ENCODE measurements around the gene PIN1. TPM values are rescaled to one million over a fixed set of nuclear protein-coding genes. Genes with fewer than 3 reads are reported as not detected.

The PIN1 gene
- total RNA-seq, 1 donor from 2014 or later: 57.0 TPM

- H3K27ac ChIP-seq: peak overlapping the region; percentile 15
Measured at GRCh38 chr19:9796113-9796773, 38.9 kb upstream of the PIN1 start.

GRCh38 chr19:9797871-9798270 lies 37.2 kb upstream of the PIN1 start:
- no peaks in the 10 kb centered on the region for H3K27me3 ChIP-seq (ENCODE audit: low read depth)
- no peak overlapping the region for H3K27ac ChIP-seq
- intact Hi-C loops (cut with DNase I): loop anchor here (10.0 kb wide), 1 partner anchor 173 kb away; the partner anchor contains the start of gene ZNF561
- no peak for DNase-seq
- TF ChIP-seq CTCF (IDR thresholded peaks at IDR 0.05): no peak
- H3K4me3 ChIP-seq: no peak overlapping the region
- H3K4me1 ChIP-seq: no peaks in the 10 kb centered on the region
- no peak for ATAC-seq
- H3K36me3 ChIP-seq: no peaks in the 10 kb centered on the region
- H3K9me3 ChIP-seq: no peaks in the 10 kb centered on the region

More at GRCh38 chr19:9796113-9796773, 38.9 kb upstream of the PIN1 start:
- Histone ChIP-seq H3K36me3 (no peaks in the 10 kb centered on the region), H3K4me3 (no peak overlapping the region), H3K27me3 (ENCODE audit: low read depth) (no peaks in the 10 kb centered on the region), H3K4me1 (no peaks in the 10 kb centered on the region), H3K9me3 (no peaks in the 10 kb centered on the region)
- ATAC-seq (peak; percentile 28 to 46), DNase-seq (peak; percentile 81)
- TF ChIP-seq CTCF (IDR thresholded peaks at IDR 0.05): peak; percentile 81
- intact Hi-C loops (cut with DNase I): loop anchor here (10.0 kb wide), 1 partner anchor 171 kb away; the partner anchor contains the start of gene ZNF561

- Histone ChIP-seq H3K4me1 (no peaks in the 10 kb centered on the region), H3K36me3 (no peaks in the 10 kb centered on the region), H3K27ac (no peak overlapping the region), H3K9me3 (no peaks in the 10 kb centered on the region), H3K4me3 (no peak overlapping the region), H3K27me3 (ENCODE audit: low read depth) (no peaks in the 10 kb centered on the region)
- DNase-seq (no peak), ATAC-seq (no peak)
- TF ChIP-seq CTCF (IDR thresholded peaks at IDR 0.05): no peak
- intact Hi-C loops (cut with DNase I): loop anchor here (10.0 kb wide), 1 partner anchor 174 kb away; the partner anchor contains the start of gene ZNF561
Measured at GRCh38 chr19:9799162-9799561, 36.0 kb upstream of the PIN1 start.

GRCh38 chr19:9801976-9802375 lies 33.1 kb upstream of the PIN1 start:
- DNase-seq (no peak), ATAC-seq (no peak)
- H3K4me3 ChIP-seq: no peak overlapping the region
- H3K27ac ChIP-seq: no peak overlapping the region
- H3K27me3 ChIP-seq (ENCODE audit: low read depth): no peaks in the 10 kb centered on the region
- H3K36me3 ChIP-seq: peaks cover 16% of the 10 kb centered on the region
- no peaks in the 10 kb centered on the region for H3K4me1 ChIP-seq
- intact Hi-C loops (cut with DNase I): no loop called here
- no peaks in the 10 kb centered on the region for H3K9me3 ChIP-seq
- no peak for TF ChIP-seq CTCF (IDR thresholded peaks at IDR 0.05)

DNA sequence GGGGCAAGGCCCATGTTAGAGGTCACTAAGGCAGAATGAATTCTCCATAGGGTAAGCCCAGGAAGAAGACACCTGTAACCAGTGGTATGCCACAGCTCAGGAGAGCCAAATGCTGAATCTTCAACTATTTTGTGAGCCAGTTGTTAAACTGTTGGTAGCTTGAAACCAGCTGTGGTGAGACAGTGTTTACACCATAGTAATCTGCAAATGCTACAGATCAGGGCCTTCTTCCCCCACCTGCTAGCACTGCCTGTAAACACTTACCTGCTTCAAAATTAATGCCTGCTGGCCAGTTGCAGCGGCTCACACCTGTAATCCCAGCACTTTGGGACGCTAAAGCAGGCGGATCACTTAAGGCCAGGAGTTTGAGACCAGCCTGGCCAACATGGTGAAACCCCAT lies 28.3 kb upstream of the PIN1 start:
- no peak for ATAC-seq
- no peak overlapping the region for H3K27ac ChIP-seq
- H3K9me3 ChIP-seq: no peaks in the 10 kb centered on the region
- H3K4me1 ChIP-seq: no peaks in the 10 kb centered on the region
- intact Hi-C loops (cut with DNase I): no loop called here
- no peak for TF ChIP-seq CTCF (IDR thresholded peaks at IDR 0.05)
- H3K4me3 ChIP-seq: no peak overlapping the region
- H3K27me3 ChIP-seq (ENCODE audit: low read depth): no peaks in the 10 kb centered on the region
- H3K36me3 ChIP-seq: peaks cover 60% of the 10 kb centered on the region
- no peak for DNase-seq
